Left colon (tissue), 2 donors: ENCODE results near the gene RHCE. TPM values are rescaled to one million over a fixed set of nuclear protein-coding genes. Genes with fewer than 3 reads are reported as not detected.
A peak's percentile ranks its signal among the peaks of the same experiment; 100 is the strongest.
"Not testable (repeated sequence)": the region's sequence is repeated elsewhere in the genome, so short reads cannot be mapped to it uniquely, and the experiment has no call there.

ENCODE experiments used
- ATAC-seq: fragments of 200-7000 bp; cut with Tn5 transposase; one replicate; pipeline ENCODE4 v1.9.1; 2020; ENCODE audit warnings: mild to moderate bottlenecking, moderate library complexity
- DNase-seq, 2 donors: peaks; one replicate each; pipeline ENCODE4 v3.0.0-alpha.2; 2020
- intact Hi-C, 2 donors: fragments of 100-400 bp; cut with DNase I in 1 of 2; cut with micrococcal nuclease in 1 of 2; formaldehyde crosslinking; loops; one replicate each; pipeline versions ENCODE4 v1.11.2 to v1.14.0; 2022; cut with DNase I, micrococcal nuclease
- total RNA-seq, 2 donors: library from RNA; stranded (reverse); fragmentation: NEBNext Ultra II Directional; extraction: Animal tissue kit (Norgen Biotek cat#: 25700); gene quantifications; one replicate each; pipeline ENCODE4 v1.2.1, GENCODE V29; 2021
- donor health status: DM: no; HTN: no; CAD: no.
- donor health status: DM: yes; HTN: yes; CAD: no.

The RHCE gene
- total RNA-seq, 2 donors from 2014 or later, result 0.31 TPM; not detected in 1

GRCh38 chr1:25362634-25363559 lies 57.7 kb downstream of the RHCE start:
- ATAC-seq, DNase-seq, intact Hi-C loops: not testable (repeated sequence)

GRCh38 chr1:25361901-25362300 lies 58.7 kb downstream of the RHCE start:
- intact Hi-C loops, result no loop called here

GRCh38 chr1:25360596-25361581 lies 59.7 kb downstream of the RHCE start:
- ATAC-seq, result no peak
- no peak for DNase-seq
- intact Hi-C loops, result no loop called here

More at GRCh38 chr1:25361901-25362300, 58.7 kb downstream of the RHCE start:
- no peak for DNase-seq
- ATAC-seq, result no peak

- intact Hi-C loops, result no loop called here
- no peak for DNase-seq
- ATAC-seq, result no peak
Measured at GRCh38 chr1:25356848-25357247, 63.8 kb downstream of the RHCE start.

- intact Hi-C loops, result no loop called here
- ATAC-seq, result no peak
- DNase-seq, result no peak
Measured at GRCh38 chr1:25356441-25356840, 64.2 kb downstream of the RHCE start.

- intact Hi-C loops, result no loop called here
- ATAC-seq (no peak), DNase-seq (no peak)
Measured at GRCh38 chr1:25355841-25356395, 64.7 kb downstream of the RHCE start.

GRCh38 chr1:25349606-25350005 lies 71.0 kb downstream of the RHCE start:
- intact Hi-C loops, result no loop called here
- ATAC-seq, result no peak
- DNase-seq, result no peak

- no peak for ATAC-seq
- DNase-seq, result no peak
- intact Hi-C loops, result no loop called here
Measured at GRCh38 chr1:25347556-25347955, 73.1 kb downstream of the RHCE start.

- intact Hi-C loops, result no loop called here
- ATAC-seq (no peak), DNase-seq (no peak)
Measured at GRCh38 chr1:25343872-25344271, 76.8 kb downstream of the RHCE start.

- no peak for ATAC-seq
- no peak for DNase-seq
- intact Hi-C loops, result no loop called here
Measured at GRCh38 chr1:25342846-25343245, 77.8 kb downstream of the RHCE start.

GRCh38 chr1:25341746-25342145 lies 78.9 kb downstream of the RHCE start:
- DNase-seq (no peak), ATAC-seq (no peak)
- intact Hi-C loops, result no loop called here

GRCh38 chr1:25338986-25339385 lies 81.6 kb downstream of the RHCE start:
- no peak for DNase-seq
- intact Hi-C loops, result no loop called here

GRCh38 chr1:25338188-25338981 lies 82.2 kb downstream of the RHCE start, which contains the start of gene TMEM50A:
TMEM50A (plus strand) TSS chr1:25338334; CDS start chr1:25340487, 2,153 bp downstream.
- ATAC-seq (peak; percentile 92), DNase-seq (peak; percentile 85 to 91)
- intact Hi-C loops, result no loop called here

More at GRCh38 chr1:25338986-25339385, 81.6 kb downstream of the RHCE start:
- ATAC-seq, result no peak

GRCh38 chr1:25337483-25338187 lies 83.0 kb downstream of the RHCE start:
- peak in 1 of 2 donors; percentile 38 for DNase-seq
- intact Hi-C loops, result not testable (repeated sequence)
- ATAC-seq, result peak; percentile 78

GRCh38 chr1:25336922-25337354 lies 83.7 kb downstream of the RHCE start:
- peak; percentile 36 to 62 for DNase-seq
- ATAC-seq, result peak; percentile 58
- intact Hi-C loops, result not testable (repeated sequence)

GRCh38 chr1:25329950-25330349 lies 90.7 kb downstream of the RHCE start:
- ATAC-seq, intact Hi-C loops, DNase-seq: not testable (repeated sequence)

GRCh38 chr1:25329336-25329735 lies 91.3 kb downstream of the RHCE start:
- intact Hi-C loops, ATAC-seq, DNase-seq: not testable (repeated sequence)
